ENCODE data around the gene LKAAEAR1.

LKAAEAR1 gene

GRCh38 chr20:64108731-64109681 lies 24.8 kb upstream of the LKAAEAR1 start:
- no peak overlapping the region for H3K27ac ChIP-seq
- no peak for TF ChIP-seq CTCF (conservative IDR thresholded peaks at IDR 0.05)

- no peak overlapping the region for H3K27ac ChIP-seq
- no peak for TF ChIP-seq CTCF (conservative IDR thresholded peaks at IDR 0.05)
Measured at GRCh38 chr20:64107736-64108457, 23.7 kb upstream of the LKAAEAR1 start.

GRCh38 chr20:64106981-64107735 lies 23.0 kb upstream of the LKAAEAR1 start, which contains the start of gene NPBWR2:
NPBWR2 (minus strand) TSS chr20:64107565; CDS start chr20:64106831, 734 bp downstream.
- H3K27ac ChIP-seq: no peak within 1 kb of the TSS
- TF ChIP-seq CTCF (conservative IDR thresholded peaks at IDR 0.05): no peak

GRCh38 chr20:64106435-64106961 lies 22.3 kb upstream of the LKAAEAR1 start:
- no peak for TF ChIP-seq CTCF (conservative IDR thresholded peaks at IDR 0.05)
- no peak overlapping the region for H3K27ac ChIP-seq

- H3K27ac ChIP-seq: no peak overlapping the region
- no peak for TF ChIP-seq CTCF (conservative IDR thresholded peaks at IDR 0.05)
Measured at GRCh38 chr20:64105846-64106434, 21.7 kb upstream of the LKAAEAR1 start.

GRCh38 chr20:64104667-64105451 lies 20.7 kb upstream of the LKAAEAR1 start:
- H3K27ac ChIP-seq: no peak overlapping the region
- TF ChIP-seq CTCF (conservative IDR thresholded peaks at IDR 0.05): no peak

Measured in VCaP (cell line).